Measurements from ENCODE around the gene SET. TPM values are rescaled to one million over a fixed set of nuclear protein-coding genes. Genes with fewer than 3 reads are reported as not detected.
A peak's percentile ranks its signal among the peaks of the same experiment; 100 is the strongest.
"Not testable (repeated sequence)": the region's sequence is repeated elsewhere in the genome, so short reads cannot be mapped to it uniquely, and the experiment has no call there.

The SET gene
- total RNA-seq, 4 donors from 2014 or later: 209 to 355 (median 256) TPM

GRCh38 chr9:128657344-128657704 is 31.7 kb upstream of the SET start:
- Histone ChIP-seq H3K36me3 (no peaks in the 10 kb centered on the region), H3K9me3 (no peaks in the 10 kb centered on the region), H3K27ac (peak overlapping the region; percentile 72 to 100 (median 94)), H3K4me1 (peaks cover 0 to 15% (median 3%) of the 10 kb centered on the region in 3 donors), H3K4me3 (peak overlapping the region in 1 of 2 donors; percentile 90), H3K27me3 (no peaks in the 10 kb centered on the region)
- no peak for ATAC-seq
- no peak for TF ChIP-seq POLR2A (IDR thresholded peaks at IDR 0.05)
- no peak for TF ChIP-seq POLR2AphosphoS5 (IDR thresholded peaks at IDR 0.05)
- no peak for TF ChIP-seq EP300 (IDR thresholded peaks at IDR 0.05)
- TF ChIP-seq CTCF (IDR thresholded peaks at IDR 0.05): no peak
- 93 to 96% methylated on average over 7 to 13 of the region's 13 CpGs for WGBS, 2 donors (ENCODE audit: low coverage in 1 of 2)

GRCh38 chr9:128657796-128658195 is 31.2 kb upstream of the SET start:
- Histone ChIP-seq H3K36me3 (no peaks in the 10 kb centered on the region), H3K27ac (no peak overlapping the region), H3K4me1 (peaks cover 0 to 15% (median 3%) of the 10 kb centered on the region in 3 donors), H3K4me3 (no peak overlapping the region), H3K9me3 (no peaks in the 10 kb centered on the region), H3K27me3 (no peaks in the 10 kb centered on the region)
- TF ChIP-seq POLR2AphosphoS5 (IDR thresholded peaks at IDR 0.05) (no peak), CTCF (IDR thresholded peaks at IDR 0.05) (no peak), POLR2A (IDR thresholded peaks at IDR 0.05) (no peak), EP300 (IDR thresholded peaks at IDR 0.05) (no peak)
- 85 to 90% methylated on average over 2 to 3 of the region's 3 CpGs for WGBS, 2 donors (ENCODE audit: low coverage in 1 of 2)
- ATAC-seq: no peak

GRCh38 chr9:128666481-128666941 is 22.5 kb upstream of the SET start:
- H3K4me3 ChIP-seq, H3K27me3 ChIP-seq, H3K9me3 ChIP-seq, H3K4me1 ChIP-seq, H3K36me3 ChIP-seq, H3K27ac ChIP-seq, ATAC-seq: not testable (repeated sequence)
- WGBS, 2 donors (ENCODE audit: low coverage in 1 of 2): 81 to 97% methylated on average over 5 to 6 of the region's 8 CpGs

- TF ChIP-seq POLR2A (IDR thresholded peaks at IDR 0.05): no peak
- no peak for TF ChIP-seq EP300 (IDR thresholded peaks at IDR 0.05)
- TF ChIP-seq CTCF (IDR thresholded peaks at IDR 0.05): no peak
- TF ChIP-seq POLR2AphosphoS5 (IDR thresholded peaks at IDR 0.05): no peak
- Histone ChIP-seq H3K36me3 (no peaks in the 10 kb centered on the region), H3K4me3 (no peak overlapping the region), H3K4me1 (no peaks in the 10 kb centered on the region), H3K27me3 (no peaks in the 10 kb centered on the region), H3K9me3 (no peaks in the 10 kb centered on the region), H3K27ac (no peak overlapping the region)
- WGBS, 2 donors (ENCODE audit: low coverage in 1 of 2): 100% methylated on average over 1 to 4 of the region's 6 CpGs
- ATAC-seq: no peak
Observed at GRCh38 chr9:128669786-128670185, 19.2 kb upstream of the SET start.

- Histone ChIP-seq H3K27me3 (no peaks in the 10 kb centered on the region), H3K36me3 (no peaks in the 10 kb centered on the region), H3K4me1 (no peaks in the 10 kb centered on the region), H3K27ac (no peak overlapping the region), H3K4me3 (no peak overlapping the region), H3K9me3 (no peaks in the 10 kb centered on the region)
- TF ChIP-seq POLR2A (IDR thresholded peaks at IDR 0.05) (no peak), POLR2AphosphoS5 (IDR thresholded peaks at IDR 0.05) (no peak), CTCF (IDR thresholded peaks at IDR 0.05) (no peak), EP300 (IDR thresholded peaks at IDR 0.05) (no peak)
- 90 to 100% methylated on average over 1 to 2 of the region's 4 CpGs for WGBS, 2 donors (ENCODE audit: low coverage in 1 of 2)
- no peak for ATAC-seq
Observed at GRCh38 chr9:128675382-128675781, 13.6 kb upstream of the SET start.

Data from gastroesophageal sphincter (tissue), 4 donors.